GM19240 (cell line): ENCODE results near the gene CCDC3.

ENCODE experiments used
- DNase-seq: peaks from one replicate; pipeline ENCODE4 v3.0.0; 2011; ENCODE audit warnings: low spot score; ENCODE audit not compliant: insufficient read length

CCDC3 gene

DNA sequence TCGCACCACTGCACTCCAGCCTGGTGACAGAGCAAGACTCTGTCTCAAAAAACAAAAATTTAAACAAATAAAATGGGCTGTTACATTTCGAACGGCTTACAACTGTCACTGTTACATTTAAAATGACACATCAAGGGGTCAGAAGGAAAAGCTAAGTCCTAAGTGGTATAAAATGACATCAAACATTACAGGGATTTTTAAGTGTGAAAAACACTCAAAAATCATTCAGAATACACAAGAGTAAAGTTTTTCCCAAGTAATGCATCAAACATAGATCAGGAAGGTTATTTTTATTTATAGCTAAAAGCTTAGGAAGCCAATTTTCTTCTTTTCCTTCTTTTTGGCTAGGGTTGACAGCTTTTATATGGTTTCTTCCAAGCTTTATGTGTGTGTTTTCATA is 39.0 kb downstream of the CCDC3 start:
- no peak for DNase-seq

GRCh38 chr10:12961416-12962205 is 39.9 kb downstream of the CCDC3 start:
- DNase-seq = no peak

- no peak for DNase-seq
Measured at GRCh38 chr10:12960941-12961340, 40.6 kb downstream of the CCDC3 start.

DNA sequence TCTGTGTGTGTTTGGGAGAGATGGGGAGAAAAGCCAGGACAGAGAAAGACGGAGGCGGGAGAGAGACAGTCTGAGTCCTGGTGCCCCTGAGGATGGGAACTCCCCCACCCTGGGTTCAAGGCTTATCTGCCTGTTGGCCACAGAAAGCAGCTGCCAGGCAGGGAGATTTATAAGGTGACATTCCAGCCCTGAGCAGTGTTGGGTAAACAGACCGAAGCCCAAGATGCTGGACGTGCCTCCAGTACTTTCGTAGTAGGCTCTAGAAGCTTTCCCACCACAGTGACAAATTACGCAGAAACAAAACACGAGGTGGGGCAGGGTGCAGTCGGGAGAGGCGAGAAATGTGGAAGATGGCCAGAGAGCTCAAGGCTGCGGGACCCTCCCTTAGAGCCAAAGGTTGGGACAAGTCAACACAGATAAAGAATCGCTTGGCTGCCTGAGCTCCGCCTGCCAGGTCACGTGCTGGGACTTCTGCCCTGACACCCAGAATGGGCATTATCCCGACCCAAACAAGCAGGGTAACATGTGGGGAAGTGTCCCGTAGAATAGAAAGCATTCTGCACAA is 41.1 kb downstream of the CCDC3 start:
- no peak for DNase-seq

DNA sequence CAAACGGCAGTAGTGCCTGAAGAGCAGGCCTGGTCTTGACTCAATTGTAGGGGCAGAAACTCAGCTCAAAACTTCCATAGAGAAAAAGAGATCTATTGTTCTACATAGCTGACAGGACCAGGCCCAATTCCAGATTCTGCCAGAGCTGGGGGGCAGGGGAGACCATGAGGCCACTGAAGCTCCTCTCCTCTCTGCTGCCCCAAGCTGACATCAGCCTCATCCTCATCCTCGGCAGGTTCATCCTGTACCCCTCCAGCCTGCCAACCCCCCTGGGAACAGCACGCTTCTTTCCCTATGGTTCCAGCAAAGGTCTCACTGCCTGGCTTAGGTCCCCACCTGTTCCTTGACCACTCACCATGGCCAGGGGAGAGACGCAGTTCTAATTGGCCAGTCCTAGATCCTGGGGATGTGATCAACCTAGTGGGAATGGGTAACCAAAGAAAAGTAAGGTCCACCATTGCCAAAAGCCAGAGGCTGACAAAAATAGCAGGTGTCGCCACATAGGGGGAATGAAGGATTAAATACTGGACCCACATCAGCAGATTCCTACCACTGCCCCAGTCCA is 42.9 kb downstream of the CCDC3 start:
- DNase-seq = no peak

GRCh38 chr10:12957081-12957480 is 44.4 kb downstream of the CCDC3 start:
- no peak for DNase-seq

GRCh38 chr10:12954866-12955265 is 46.6 kb downstream of the CCDC3 start:
- no peak for DNase-seq

GRCh38 chr10:12950583-12951128 is 50.9 kb downstream of the CCDC3 start:
- DNase-seq = no peak

DNA sequence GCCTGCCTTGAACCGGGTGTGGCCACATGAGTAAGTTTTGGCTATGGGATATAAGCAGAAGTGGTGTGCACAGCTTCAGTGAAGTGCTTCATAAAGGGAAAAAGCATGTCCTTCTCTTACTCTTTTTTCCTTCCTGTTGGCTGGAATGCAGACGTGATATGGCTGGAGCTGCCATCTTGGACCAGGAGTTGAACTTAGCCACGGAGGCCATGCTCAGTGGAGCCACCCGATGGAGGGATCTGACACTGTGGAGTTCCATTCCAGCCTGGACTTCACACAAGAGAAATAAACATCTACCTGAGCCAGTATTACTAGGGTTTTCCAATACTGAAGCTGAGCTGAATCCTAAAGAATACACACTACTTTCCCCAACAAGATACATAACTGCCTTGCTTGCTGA is 52.3 kb downstream of the CCDC3 start:
- no peak for DNase-seq

DNA sequence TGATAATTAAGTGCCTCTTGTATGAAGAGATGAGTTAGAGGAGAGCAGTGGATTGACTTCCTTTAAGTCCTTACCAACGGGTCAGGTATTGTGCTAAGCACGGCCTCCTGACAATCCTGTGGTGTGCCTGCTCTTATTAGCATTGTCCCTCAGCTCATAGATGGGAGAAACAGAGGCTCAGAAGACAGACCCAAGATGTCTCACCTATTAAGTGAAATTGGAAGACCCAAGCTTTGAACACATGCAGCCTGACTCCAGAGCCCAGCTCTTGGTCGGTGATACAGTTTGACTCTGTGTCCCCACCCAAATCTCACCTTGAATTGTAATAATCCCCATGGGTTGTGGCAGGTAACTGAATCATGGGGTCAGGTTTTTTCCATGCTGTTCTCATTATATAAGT is 53.8 kb downstream of the CCDC3 start:
- DNase-seq = no peak

DNA sequence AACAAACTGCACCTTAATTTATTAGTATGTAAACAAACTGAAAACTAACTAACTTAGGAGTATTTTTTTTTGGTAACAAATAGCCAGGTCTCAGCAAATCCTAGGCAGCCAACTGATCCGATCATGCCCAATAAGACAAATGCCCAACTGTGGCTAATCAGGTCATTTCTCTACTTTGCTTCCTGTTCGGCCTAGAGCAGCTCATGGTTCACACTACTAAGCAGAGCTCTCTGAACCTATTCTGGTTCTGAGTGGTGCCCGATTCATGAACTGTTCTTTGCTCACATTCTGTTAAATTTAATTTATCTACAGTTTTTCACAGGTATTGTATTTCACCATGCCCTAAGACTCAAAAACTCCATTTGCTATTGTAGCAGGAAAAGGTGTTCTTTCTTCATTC is 55.1 kb downstream of the CCDC3 start:
- DNase-seq = no peak

GRCh38 chr10:12945690-12946359 is 55.7 kb downstream of the CCDC3 start:
- no peak for DNase-seq

GRCh38 chr10:12944931-12945330 is 56.6 kb downstream of the CCDC3 start:
- DNase-seq = no peak

- no peak for DNase-seq
Measured at GRCh38 chr10:12943425-12943824, 58.1 kb downstream of the CCDC3 start.

- no peak for DNase-seq
Measured at GRCh38 chr10:12941966-12942365, 59.5 kb downstream of the CCDC3 start.

- DNase-seq = no peak
Measured at GRCh38 chr10:12940791-12941190, 60.7 kb downstream of the CCDC3 start.

DNA sequence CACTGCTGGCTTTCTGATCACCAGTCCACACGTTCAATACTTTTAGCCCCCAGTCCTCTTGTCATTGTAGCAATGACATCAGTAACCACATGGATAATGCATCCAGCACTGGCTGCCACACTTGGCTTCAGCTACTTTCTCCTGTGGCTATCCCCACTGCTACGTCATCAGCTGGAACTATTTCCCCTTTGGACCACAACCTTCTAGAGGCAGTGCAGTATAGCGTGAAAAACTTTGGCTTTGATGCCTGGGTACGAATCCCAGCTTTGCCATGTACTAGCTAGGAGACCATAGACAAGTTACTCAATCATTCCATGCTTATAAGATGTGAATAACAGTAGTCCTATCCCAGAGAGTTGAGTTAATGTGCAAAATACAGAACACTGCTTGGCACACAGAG is 63.2 kb downstream of the CCDC3 start:
- no peak for DNase-seq

DNA sequence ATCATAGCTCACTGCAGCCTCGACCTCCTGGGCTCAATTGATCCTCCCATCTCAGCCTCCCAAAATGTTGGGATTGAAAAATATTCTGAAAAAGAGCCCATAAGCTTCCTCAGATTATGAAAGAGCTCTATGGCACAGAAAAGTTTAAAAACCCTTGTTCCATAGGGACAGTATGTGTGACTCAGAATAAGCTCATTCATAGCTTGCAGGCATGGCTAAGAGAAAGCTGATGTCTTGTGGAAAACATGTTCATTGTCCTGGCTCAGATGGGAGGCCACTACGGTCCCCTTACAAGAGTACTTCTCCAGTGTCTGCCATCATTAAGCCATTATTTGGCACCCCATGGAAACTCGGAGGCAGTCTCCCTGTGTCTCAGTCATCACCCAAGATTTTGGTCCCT is 64.0 kb downstream of the CCDC3 start:
- DNase-seq = no peak

DNA sequence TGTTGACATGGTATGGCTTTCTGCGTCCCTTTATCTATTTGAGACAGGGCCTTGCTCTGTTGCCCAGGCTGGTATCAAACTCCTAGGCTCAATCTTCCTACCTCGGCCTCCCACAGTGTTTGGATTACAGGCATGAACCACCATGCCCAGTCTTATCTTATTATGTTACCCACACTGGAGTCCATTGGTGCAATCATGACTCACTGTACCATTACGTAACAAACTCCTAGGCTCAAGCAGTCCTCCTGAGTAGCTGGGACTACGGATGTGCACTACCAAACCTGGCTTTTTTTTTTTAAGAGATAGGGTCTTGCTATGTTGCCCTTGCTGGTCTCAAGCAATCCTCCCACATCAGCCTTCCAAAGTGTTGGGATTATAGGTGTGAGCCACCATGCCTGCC is 66.7 kb downstream of the CCDC3 start:
- DNase-seq = no peak

- DNase-seq = no peak
Measured at GRCh38 chr10:12929381-12929780, 72.1 kb downstream of the CCDC3 start.

- no peak for DNase-seq
Measured at GRCh38 chr10:12928571-12928970, 72.9 kb downstream of the CCDC3 start.

DNA sequence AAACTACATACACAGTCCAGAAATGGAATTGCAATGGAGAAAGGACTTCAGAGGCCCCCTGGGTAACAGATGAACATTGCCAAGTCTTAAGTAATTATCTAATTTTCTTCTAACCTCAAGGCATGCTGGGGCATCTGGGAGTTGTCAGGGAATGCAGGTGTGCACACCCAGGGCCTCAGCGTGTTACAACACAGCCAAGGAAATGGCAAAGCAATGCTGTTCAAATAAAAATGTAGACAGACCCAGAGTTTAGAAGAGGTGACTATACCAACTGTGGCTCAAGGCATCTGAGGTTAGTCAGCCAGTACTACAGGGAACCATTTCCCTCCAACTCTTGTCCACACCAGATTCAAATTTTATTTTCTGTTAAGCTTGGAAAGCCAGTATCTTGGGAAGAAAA is 73.6 kb downstream of the CCDC3 start:
- DNase-seq = no peak
